ENCODE results near the gene NPBWR2.
"Not testable (repeated sequence)": the region's sequence is repeated elsewhere in the genome, so short reads cannot be mapped to it uniquely, and the experiment has no call there.

Gene NPBWR2

GRCh38 chr20:64143018-64143801 is 35.8 kb upstream of the NPBWR2 start:
- no peak for DNase-seq

GRCh38 chr20:64142590-64142989 is 35.2 kb upstream of the NPBWR2 start:
- no peak for DNase-seq

- no peak for DNase-seq
Measured at GRCh38 chr20:64140956-64141355, 33.6 kb upstream of the NPBWR2 start.

- DNase-seq, result no peak
Measured at GRCh38 chr20:64140061-64140931, 32.9 kb upstream of the NPBWR2 start.

DNA sequence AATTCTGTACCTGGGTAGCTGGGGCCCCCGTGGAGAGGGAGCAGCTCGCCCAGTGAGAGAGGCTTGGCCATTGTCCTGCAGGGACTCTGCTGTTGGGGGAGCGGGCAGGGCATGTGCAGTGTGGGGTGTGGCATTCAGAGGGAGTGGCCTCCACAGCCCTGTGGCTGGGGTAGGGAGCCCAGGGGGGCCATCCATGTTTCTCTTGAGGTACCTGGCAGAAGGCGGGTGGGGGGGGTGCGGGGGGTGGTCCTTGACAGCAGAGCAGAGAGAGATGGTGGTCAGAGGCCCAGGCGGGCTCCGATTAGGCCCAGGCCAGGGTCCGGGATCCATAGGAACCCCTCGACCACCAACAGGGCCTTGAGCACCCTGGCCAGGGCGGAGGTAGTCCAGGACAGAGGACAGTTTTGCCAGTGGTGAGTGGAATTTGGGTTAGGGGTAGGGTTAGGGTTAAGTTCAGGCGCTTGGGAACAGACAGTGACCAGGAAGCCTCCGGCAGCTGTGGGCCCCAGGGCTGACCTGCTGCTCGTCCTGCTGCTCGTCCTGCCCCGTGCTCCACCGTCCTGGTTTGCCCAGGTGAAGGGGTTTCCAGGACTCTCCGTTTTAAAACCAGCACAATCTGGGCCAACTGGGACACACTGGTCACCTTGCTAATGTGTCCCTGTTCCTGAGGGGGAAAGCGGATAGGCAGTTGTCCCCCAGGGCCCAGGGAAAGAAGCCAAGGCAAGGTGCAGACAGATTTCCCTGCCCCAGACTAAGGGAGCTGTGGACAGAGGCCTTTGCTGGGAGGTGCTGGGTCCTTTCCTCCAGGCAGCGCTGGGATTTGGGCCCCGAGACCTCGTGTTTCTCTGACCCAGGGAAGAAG is 32.1 kb upstream of the NPBWR2 start:
- no peak for DNase-seq

DNA sequence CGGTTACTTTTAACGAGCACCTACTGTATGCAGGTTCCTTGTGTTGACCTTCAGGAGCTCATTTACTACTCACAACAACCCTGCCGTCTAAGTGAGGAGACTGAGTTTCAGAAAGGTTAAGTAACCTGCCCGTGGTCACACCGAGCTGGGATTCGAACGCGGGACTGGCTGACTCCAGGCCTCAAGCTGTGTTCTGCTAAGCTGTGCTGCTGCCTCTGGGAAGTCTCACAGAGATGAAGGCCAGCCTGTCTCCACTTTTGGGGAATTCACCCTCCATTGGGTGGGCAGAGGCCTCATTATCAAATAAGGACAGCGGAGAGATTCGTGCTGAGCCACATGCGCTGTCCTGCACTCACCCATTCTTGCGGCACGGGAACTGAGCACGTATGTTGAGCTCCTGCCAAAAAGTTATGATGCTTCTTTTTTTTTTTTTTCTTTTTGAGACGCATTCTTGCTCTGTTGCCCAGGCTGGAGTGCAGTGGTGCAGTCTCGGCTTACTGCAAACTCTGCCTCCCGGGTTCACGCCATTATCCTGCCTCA is 31.0 kb upstream of the NPBWR2 start:
- no peak for DNase-seq

DNA sequence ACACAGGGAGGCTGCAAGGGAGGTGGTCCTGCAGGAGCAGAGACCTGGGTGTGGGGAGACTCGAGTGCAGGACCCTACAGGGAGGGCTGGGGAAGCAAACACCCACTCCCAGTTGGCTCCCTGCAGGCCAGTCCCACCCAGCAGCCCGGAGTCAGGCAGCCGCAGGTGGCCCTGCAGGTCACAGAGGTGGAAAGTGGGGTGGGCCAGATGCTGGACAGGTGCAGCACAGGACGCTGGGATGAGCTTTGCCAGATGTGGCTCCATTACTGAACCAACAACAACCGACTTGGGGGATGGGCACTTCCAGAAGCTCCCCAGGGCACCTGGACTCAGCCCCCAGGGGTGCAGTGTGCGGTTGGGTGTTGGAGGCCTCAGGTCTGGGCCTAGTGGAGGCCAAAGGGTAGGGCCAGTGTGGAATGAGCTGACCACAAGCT is 30.2 kb upstream of the NPBWR2 start:
- no peak for DNase-seq

DNA sequence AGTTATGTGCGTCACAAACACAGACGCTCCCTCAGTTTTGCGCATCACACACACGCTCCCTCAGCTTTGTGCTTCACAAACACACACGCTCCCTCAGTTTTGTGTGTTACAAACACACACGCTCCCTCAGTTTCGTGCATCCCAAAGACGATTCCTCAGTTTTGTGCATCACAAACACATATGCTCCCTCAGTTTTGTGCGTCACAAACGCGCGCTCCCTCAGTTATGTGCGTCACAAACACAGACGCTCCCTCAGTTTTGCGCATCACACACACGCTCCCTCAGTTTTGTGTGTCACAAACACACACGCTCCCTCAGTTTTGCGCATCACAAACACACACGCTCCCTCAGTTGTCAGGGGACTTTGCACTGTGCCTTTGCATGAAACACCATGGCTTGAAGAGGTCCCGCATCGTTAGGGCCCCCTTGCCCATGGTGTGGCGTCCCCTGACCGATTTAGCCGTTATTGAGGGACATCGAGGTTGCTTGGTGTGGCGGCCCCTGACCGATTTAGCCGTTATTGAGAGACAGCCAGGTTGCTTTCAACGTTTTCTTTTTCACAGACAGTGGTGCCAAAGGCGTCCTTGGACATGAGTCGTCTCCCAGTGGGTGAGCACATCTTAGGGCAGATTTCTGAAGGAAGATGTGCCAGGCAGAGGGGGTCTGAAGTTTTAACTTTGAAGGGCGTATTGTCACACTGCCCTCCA is 28.8 kb upstream of the NPBWR2 start:
- no peak for DNase-seq

DNA sequence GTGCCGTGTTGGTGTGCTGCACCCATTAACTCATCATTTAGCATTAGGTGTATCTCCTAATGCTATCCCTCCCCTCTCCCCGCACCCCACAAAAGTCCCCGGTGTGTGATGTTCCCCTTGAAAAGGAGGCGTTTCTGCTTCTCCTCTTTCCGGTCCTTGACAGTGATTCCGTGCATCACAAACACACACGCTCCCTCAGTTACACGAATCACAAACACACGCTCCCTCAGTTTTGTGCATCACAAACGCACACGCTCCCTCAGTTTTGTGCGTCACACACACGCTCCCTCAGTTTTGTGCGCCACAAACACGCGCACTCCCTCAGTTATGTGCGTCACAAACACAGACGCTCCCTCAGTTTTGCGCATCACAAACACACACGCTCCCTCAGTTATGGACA is 27.4 kb upstream of the NPBWR2 start:
- not testable (repeated sequence) for DNase-seq

GRCh38 chr20:64133951-64134407 is 26.6 kb upstream of the NPBWR2 start:
- no peak for DNase-seq

DNA sequence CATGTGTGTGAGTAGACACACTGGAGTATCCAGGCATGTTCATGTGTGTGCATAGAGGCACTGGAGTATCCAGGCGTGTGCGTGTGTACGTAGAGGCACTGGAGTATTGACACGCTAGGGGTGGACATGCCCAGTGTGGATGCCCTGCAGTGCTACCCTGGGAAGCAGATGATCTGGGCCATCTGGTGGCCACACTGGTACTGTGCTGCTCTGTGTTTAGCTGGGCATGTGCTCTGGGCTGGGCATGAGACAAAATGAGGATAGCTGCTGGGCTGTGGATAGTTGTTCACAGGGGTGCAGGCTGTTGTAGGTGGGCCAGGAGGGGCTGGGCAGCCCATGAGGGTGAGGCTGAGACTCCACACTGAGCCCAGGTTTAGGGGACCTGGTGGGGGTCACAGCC is 24.0 kb upstream of the NPBWR2 start:
- DNase-seq, result no peak

DNA sequence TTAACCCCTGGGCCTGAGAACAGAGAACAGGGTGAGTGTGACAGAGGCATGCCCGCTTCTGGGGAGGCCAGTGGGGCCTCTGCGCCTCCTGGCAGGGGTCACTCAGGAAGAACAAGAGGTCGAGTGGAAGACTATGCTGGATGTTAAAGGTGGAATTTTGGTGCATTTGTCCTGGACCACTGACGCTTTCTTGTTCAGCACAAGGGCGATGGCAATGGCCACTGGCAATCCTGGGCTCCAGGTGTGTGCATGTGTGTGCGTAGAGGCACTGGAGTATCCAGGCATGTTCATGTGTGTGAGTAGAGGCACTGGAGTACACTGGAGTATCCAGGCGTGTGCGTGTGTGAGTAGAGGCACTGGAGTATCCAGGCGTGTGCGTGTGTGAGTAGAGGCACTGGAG is 23.5 kb upstream of the NPBWR2 start:
- no peak for DNase-seq

DNA sequence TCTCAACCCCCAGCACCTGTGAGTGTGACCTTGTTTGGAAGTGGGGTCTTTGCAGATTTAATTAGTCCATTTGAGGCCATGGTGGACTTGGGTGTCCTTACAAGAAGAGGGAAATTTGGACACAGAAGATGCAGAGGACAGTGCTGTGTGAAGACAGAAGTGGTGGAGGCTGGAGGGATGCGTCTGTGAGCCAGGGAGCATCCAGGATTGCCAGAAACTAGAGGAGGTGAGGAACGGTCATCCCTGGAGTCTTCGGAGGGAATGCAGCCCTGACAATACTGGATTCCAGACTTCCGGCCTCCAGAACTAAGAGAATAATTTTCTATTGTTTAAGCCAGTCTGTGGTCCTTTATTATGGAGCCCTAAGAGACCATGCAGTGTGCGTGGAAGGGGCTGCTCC is 22.9 kb upstream of the NPBWR2 start:
- no peak for DNase-seq

DNA sequence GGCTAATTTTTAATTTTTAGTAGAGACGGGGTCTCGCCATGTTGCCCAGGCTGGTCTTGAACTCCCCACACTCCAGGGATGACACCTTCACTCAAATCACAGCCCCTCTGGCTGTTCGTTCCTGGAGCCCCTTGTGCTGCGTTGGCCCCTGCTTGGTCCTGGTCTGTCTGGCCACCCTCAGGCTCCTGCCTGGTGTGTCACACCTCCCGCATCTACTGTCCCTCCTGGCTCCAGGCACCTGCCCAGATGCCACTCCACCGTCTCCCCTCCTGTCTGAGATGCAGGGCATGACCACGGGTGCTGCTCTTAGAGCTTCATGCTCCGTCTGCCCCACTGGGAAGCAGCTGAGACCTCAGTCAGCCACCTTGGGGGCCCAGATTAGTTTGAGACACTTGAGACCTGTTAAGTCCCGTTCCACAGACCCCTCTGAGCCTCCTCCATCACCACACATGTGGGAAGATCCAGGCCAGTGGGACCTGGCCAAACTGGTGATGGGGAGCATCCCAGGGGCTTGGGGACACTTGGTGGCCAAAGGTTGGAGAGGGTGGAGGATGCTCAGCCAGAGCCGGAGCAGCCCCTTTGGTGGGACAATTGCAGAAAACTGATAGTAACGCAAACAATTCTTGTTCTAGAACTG is 21.9 kb upstream of the NPBWR2 start:
- no peak for DNase-seq

DNA sequence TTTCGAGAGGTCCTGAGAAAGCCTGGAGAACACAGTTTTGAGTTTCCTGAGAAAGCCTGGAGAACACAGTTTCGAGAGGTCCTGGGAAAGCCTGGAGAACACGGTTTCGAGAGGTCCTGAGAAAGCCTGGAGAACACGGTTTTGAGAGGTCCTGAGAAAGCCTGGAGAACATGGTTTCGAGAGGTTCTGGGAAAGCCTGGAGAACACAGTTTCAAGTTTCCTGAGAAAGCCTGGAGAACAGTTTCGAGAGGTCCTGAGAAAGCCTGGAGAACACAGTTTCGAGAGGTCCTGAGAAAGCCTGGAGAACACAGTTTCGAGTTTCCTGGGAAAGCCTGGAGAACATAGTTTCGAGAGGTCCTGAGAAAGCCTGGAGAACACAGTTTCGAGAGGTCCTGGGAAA is 16.2 kb upstream of the NPBWR2 start:
- not testable (repeated sequence) for DNase-seq

GRCh38 chr20:64122927-64123326 is 15.6 kb upstream of the NPBWR2 start:
- not testable (repeated sequence) for DNase-seq

DNA sequence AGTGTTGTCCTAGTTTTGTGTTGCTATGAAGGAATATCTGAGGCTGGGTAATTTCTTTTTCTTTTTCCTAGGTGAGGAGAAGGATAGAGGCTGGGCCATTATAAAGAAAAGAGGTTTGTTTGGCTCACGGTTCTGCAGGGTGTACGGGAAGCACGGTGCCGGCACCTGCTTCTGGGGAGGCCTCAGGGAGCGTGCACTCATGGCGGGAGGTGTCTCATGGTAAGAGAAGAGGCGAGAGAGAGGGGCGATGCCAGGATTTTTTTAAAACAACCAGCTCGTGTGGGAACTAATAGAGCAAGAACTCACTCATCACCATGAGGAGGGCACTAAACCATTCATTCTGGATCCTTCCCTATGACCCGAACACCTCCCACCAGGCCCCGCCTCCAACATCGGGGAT is 14.2 kb upstream of the NPBWR2 start:
- DNase-seq, result no peak

- DNase-seq, result no peak
Measured at GRCh38 chr20:64119681-64120341, 12.4 kb upstream of the NPBWR2 start.

GRCh38 chr20:64119301-64119680 is 11.9 kb upstream of the NPBWR2 start:
- DNase-seq, result no peak

DNA sequence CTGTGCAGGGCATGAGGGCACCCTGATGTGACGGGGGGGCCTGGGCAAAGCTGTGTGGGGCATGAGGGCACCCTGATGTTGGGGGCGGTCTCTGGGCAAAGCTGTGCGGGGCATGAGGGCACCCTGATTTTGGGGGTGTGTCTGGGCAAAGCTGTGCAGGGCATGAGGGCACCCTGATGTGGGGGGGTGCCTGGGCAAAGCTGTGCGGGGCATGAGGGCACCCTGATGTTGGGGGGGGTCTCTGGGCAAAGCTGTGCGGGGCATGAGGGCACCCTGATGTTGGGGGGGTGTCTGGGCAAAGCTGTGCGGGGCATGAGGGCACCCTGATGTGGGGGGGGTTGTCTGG is 10.0 kb upstream of the NPBWR2 start:
- DNase-seq, result not testable (repeated sequence)
